CD4-positive, alpha-beta memory T cell (primary cell): ENCODE measurements around the gene ZNF784. TPM values are rescaled to one million over a fixed set of nuclear protein-coding genes. Genes with fewer than 3 reads are reported as not detected.

Source experiments
- CTCF ChIA-PET: fragments of 350-600 bp; sonication (Branson Sonifier 250); formaldehyde crosslinking; loops from one replicate; lab custom pipeline; 2021; ENCODE audit warnings: inconsistent platforms; ENCODE audit not compliant: partially characterized antibody; lab: Charles Lee
- POLR2A ChIA-PET: fragments of 350-600 bp; sonication (Branson Sonifier 250); formaldehyde crosslinking; loops from one replicate; lab custom pipeline; 2021; ENCODE audit not compliant: partially characterized antibody; lab: Charles Lee
- DNase-seq, 5 donors: peaks; one replicate each; pipeline versions ENCODE4 v3.0.0 to v3.0.0-alpha.2; 2020 to 2022; ENCODE audit warnings: mixed read lengths in 1 of 5
- H3K27ac ChIP-seq: one replicate; pipeline ENCODE4 v1.7.0; 2013; ENCODE audit warnings: low read depth, low read length
- H3K27me3 ChIP-seq: 2 replicates; pipeline ENCODE4 v1.7.0; 2013; ENCODE audit warnings: mild to moderate bottlenecking, low read length, moderate library complexity; ENCODE audit not compliant: insufficient read depth
- H3K36me3 ChIP-seq: 2 replicates; pipeline ENCODE4 v1.7.0; 2013; ENCODE audit warnings: mild to moderate bottlenecking, low read length, moderate library complexity; ENCODE audit not compliant: insufficient read depth
- H3K4me1 ChIP-seq: 2 replicates; pipeline ENCODE4 v1.7.0; 2013; ENCODE audit warnings: mild to moderate bottlenecking, low read length, moderate library complexity; ENCODE audit not compliant: insufficient read depth
- H3K4me3 ChIP-seq, 2 donors: one replicate each; pipeline ENCODE4 v1.7.0; 2013; ENCODE audit warnings: low read length in 2 of 2, mild to moderate bottlenecking in 1 of 2
- H3K9me3 ChIP-seq, 2 donors: one replicate each; pipeline ENCODE4 v1.7.0; 2013; ENCODE audit warnings: low read length in 2 of 2, control low read depth in 1 of 2; ENCODE audit not compliant: control insufficient read depth in 1 of 2
- H3K27ac Mint-ChIP-seq, 7 donors: one replicate each; pipeline ENCODE4 v1.8.0; 2020 to 2021; ENCODE audit warnings: mixed read lengths in 7 of 7, mild to moderate bottlenecking in 6 of 7, inconsistent platforms in 3 of 7, moderate library complexity in 3 of 7
- H3K27me3 Mint-ChIP-seq, 2 donors: one replicate each; pipeline ENCODE4 v1.8.0; 2020 to 2021; ENCODE audit warnings: mixed read lengths in 2 of 2
- H3K36me3 Mint-ChIP-seq, 2 donors: one replicate each; pipeline ENCODE4 v1.8.0; 2020 to 2021; ENCODE audit warnings: mixed read lengths in 2 of 2, inconsistent platforms in 1 of 2, mild to moderate bottlenecking in 1 of 2
- H3K4me1 Mint-ChIP-seq, 4 donors: one replicate each; pipeline ENCODE4 v1.8.0; 2020 to 2021; ENCODE audit warnings: mixed read lengths in 4 of 4, mild to moderate bottlenecking in 1 of 4
- H3K4me3 Mint-ChIP-seq, 8 donors: one replicate each; pipeline ENCODE4 v1.8.0; 2020 to 2021; ENCODE audit warnings: mixed read lengths in 8 of 8, mild to moderate bottlenecking in 7 of 8, moderate library complexity in 6 of 8, inconsistent platforms in 3 of 8
- H3K9me3 Mint-ChIP-seq, 8 donors: one replicate each; pipeline ENCODE4 v1.8.0; 2020 to 2021; ENCODE audit warnings: mixed read lengths in 8 of 8, mild to moderate bottlenecking in 5 of 8, inconsistent platforms in 3 of 8, moderate library complexity in 1 of 8
- intact Hi-C: fragments of 100-400 bp; cut with micrococcal nuclease; formaldehyde crosslinking; loops from one replicate; pipeline ENCODE4 v1.15.1; 2023
- polyA plus RNA-seq, 2 donors: library from polyadenylated mRNA; unstranded; fragments of 300-500 nt; fragmentation: Illumina TruSeq; gene quantifications; one replicate each; pipeline ENCODE4 v1.2.3, GENCODE V29; 2021
- total RNA-seq, 2 experiments: library from RNA; stranded (reverse); gene quantifications; one replicate each; pipeline ENCODE4 v1.2.3, GENCODE V29; 2021

Gene ZNF784
- total and polyA plus RNA-seq, 4 experiments from 2014 or later = 1.7 to 7.4 (median 4.7) TPM

- intact Hi-C loops = loop anchor here (10.0 kb wide), 1 partner anchor 240 kb away; the partner anchor contains the start of genes RPL28 and TMEM238
- Histone ChIP-seq H3K4me1 (peaks cover 38% of the 10 kb centered on the region), H3K9me3 (no peaks in the 10 kb centered on the region), H3K27ac (peak overlapping the region; percentile 88), H3K27me3 (no peaks in the 10 kb centered on the region), H3K36me3 (no peaks in the 10 kb centered on the region), H3K4me3 (peak overlapping the region; percentile 57 to 64)
- Mint-ChIP-seq H3K9me3 (no peaks in the 10 kb centered on the region), H3K27me3 (no peaks in the 10 kb centered on the region), H3K4me1 (peaks cover 30 to 56% (median 42%) of the 10 kb centered on the region in 4 donors), H3K36me3 (peaks cover 0 to 11% of the 10 kb centered on the region in 2 donors), H3K4me3 (peak overlapping the region; percentile 88 to 96 (median 90)), H3K27ac (peak overlapping the region; percentile 96 to 99 (median 98))
- POLR2A ChIA-PET = interaction anchor here (0.6 to 6.2 kb wide), 15 partner anchors 8 to 241 kb away, joined by 3 to 95 read pairs (median 7); partner anchors contain the start of genes FIZ1, TMEM238, U2AF2 and UBE2S
- no peak for DNase-seq
- CTCF ChIA-PET = interaction anchor here (0.6 to 9.1 kb wide), 13 partner anchors 8 to 472 kb away, joined by 3 to 94 read pairs (median 4); partner anchors contain the start of genes FIZ1, ZNF524 and ZNF865
Measured at GRCh38 chr19:55625004-55625326, 599 bp upstream of the ZNF784 start.

- Mint-ChIP-seq H3K36me3 (peaks cover 0 to 11% of the 10 kb centered on the region in 2 donors), H3K4me3 (peak overlapping the region in 1 of 8 donors; percentile 88), H3K4me1 (peaks cover 30 to 57% (median 42%) of the 10 kb centered on the region in 4 donors), H3K27me3 (no peaks in the 10 kb centered on the region), H3K27ac (peak overlapping the region; percentile 6 to 99 (median 98)), H3K9me3 (no peaks in the 10 kb centered on the region)
- Histone ChIP-seq H3K36me3 (no peaks in the 10 kb centered on the region), H3K27ac (peak overlapping the region; percentile 43), H3K9me3 (no peaks in the 10 kb centered on the region), H3K27me3 (no peaks in the 10 kb centered on the region), H3K4me1 (peaks cover 38% of the 10 kb centered on the region), H3K4me3 (no peak overlapping the region)
- POLR2A ChIA-PET = interaction anchor here (0.8 to 6.2 kb wide), 7 partner anchors 11 to 364 kb away, joined by 3 to 95 read pairs (median 18); partner anchors contain the start of genes FIZ1, PPP6R1, ZNF524 and ZNF579
- intact Hi-C loops = loop anchor here (10.0 kb wide), 1 partner anchor 239 kb away; the partner anchor contains the start of genes RPL28 and TMEM238
- CTCF ChIA-PET = interaction anchor here (0.7 to 9.1 kb wide), 4 partner anchors 9 to 120 kb away, joined by 3 to 94 read pairs (median 20); partner anchors contain the start of genes FIZ1, ZNF524 and ZNF865
- DNase-seq = peak in 1 of 5 donors; percentile 10
Measured at GRCh38 chr19:55623561-55623960, 805 bp downstream of the ZNF784 start.

GRCh38 chr19:55623130-55623529 lies 1.2 kb downstream of the ZNF784 start:
- Histone ChIP-seq H3K4me3 (no peak overlapping the region), H3K9me3 (no peaks in the 10 kb centered on the region), H3K36me3 (no peaks in the 10 kb centered on the region), H3K4me1 (peaks cover 38% of the 10 kb centered on the region), H3K27ac (no peak overlapping the region), H3K27me3 (no peaks in the 10 kb centered on the region)
- no peaks in the 10 kb centered on the region for H3K27me3 Mint-ChIP-seq
- peak in 1 of 5 donors; percentile 12 for DNase-seq
- intact Hi-C loops = loop anchor here (10.0 kb wide), 1 partner anchor 238 kb away; the partner anchor contains the start of genes RPL28 and TMEM238
- H3K9me3 Mint-ChIP-seq = no peaks in the 10 kb centered on the region
- H3K4me1 Mint-ChIP-seq = peaks cover 30 to 57% (median 42%) of the 10 kb centered on the region in 4 donors
- H3K4me3 Mint-ChIP-seq = peak overlapping the region in 1 of 8 donors; percentile 36
- POLR2A ChIA-PET = interaction anchor here (1.2 to 6.2 kb wide), 6 partner anchors 11 to 42 kb away, joined by 4 to 95 read pairs (median 42); partner anchors contain the start of genes FIZ1, ZNF524, ZNF579 and ZNF580
- CTCF ChIA-PET = interaction anchor here (0.7 to 9.1 kb wide), 4 partner anchors 9 to 119 kb away, joined by 3 to 94 read pairs (median 20); partner anchors contain the start of genes FIZ1, ZNF524 and ZNF865
- peak overlapping the region in 5 of 7 donors; percentile 54 to 99 (median 97) for H3K27ac Mint-ChIP-seq
- peaks cover 0 to 11% of the 10 kb centered on the region in 2 donors for H3K36me3 Mint-ChIP-seq

- Mint-ChIP-seq H3K27me3 (no peaks in the 10 kb centered on the region), H3K4me1 (peaks cover 28 to 51% (median 40%) of the 10 kb centered on the region in 4 donors), H3K27ac (no peak overlapping the region), H3K9me3 (no peaks in the 10 kb centered on the region), H3K36me3 (peaks cover 0 to 15% of the 10 kb centered on the region in 2 donors), H3K4me3 (no peak overlapping the region)
- H3K27ac ChIP-seq = no peak overlapping the region
- DNase-seq = peak in 1 of 5 donors; percentile 36
- H3K36me3 ChIP-seq = peaks cover 4% of the 10 kb centered on the region
- no peaks in the 10 kb centered on the region for H3K9me3 ChIP-seq
- no peaks in the 10 kb centered on the region for H3K27me3 ChIP-seq
- CTCF ChIA-PET = interaction anchor here (3.6 to 9.1 kb wide), 2 partner anchors 10 to 16 kb away, joined by 16 to 94 read pairs; partner anchors contain the start of gene ZNF865
- intact Hi-C loops = loop anchor here (10.0 kb wide), 1 partner anchor 238 kb away; the partner anchor contains the start of genes RPL28 and TMEM238
- H3K4me3 ChIP-seq = no peak overlapping the region
- peaks cover 38% of the 10 kb centered on the region for H3K4me1 ChIP-seq
- POLR2A ChIA-PET = interaction anchor here (2.9 to 6.2 kb wide), 4 partner anchors 15 to 22 kb away, joined by 18 to 95 read pairs (median 76); partner anchors contain the start of genes FIZ1, ZNF524, ZNF580 and ZNF581
Measured at GRCh38 chr19:55622242-55622969, 2.0 kb downstream of the ZNF784 start.

GRCh38 chr19:55621673-55622231 lies 2.6 kb downstream of the ZNF784 start:
- H3K9me3 ChIP-seq = no peaks in the 10 kb centered on the region
- ChIA-PET POLR2A (interaction anchor here (2.9 kb wide), 1 partner anchor 21 kb away, joined by 18 read pairs; the partner anchor contains the start of gene ZNF581), CTCF (interaction anchor here (3.6 to 9.1 kb wide), 2 partner anchors 11 to 15 kb away, joined by 16 to 94 read pairs; partner anchors contain the start of gene ZNF865)
- H3K9me3 Mint-ChIP-seq = no peaks in the 10 kb centered on the region
- no peaks in the 10 kb centered on the region for H3K27me3 ChIP-seq
- peaks cover 6% of the 10 kb centered on the region for H3K36me3 ChIP-seq
- H3K4me3 Mint-ChIP-seq = no peak overlapping the region
- no peak overlapping the region for H3K4me3 ChIP-seq
- no peak for DNase-seq
- peaks cover 2 to 20% of the 10 kb centered on the region in 2 donors for H3K36me3 Mint-ChIP-seq
- H3K27ac Mint-ChIP-seq = no peak overlapping the region
- H3K4me1 ChIP-seq = peaks cover 32% of the 10 kb centered on the region
- peaks cover 25 to 45% (median 36%) of the 10 kb centered on the region in 4 donors for H3K4me1 Mint-ChIP-seq
- intact Hi-C loops = loop anchor here (10.0 kb wide), 1 partner anchor 237 kb away; the partner anchor contains the start of genes RPL28 and TMEM238
- no peak overlapping the region for H3K27ac ChIP-seq
- no peaks in the 10 kb centered on the region for H3K27me3 Mint-ChIP-seq

GRCh38 chr19:55621205-55621672 lies 3.1 kb downstream of the ZNF784 start:
- Histone ChIP-seq H3K36me3 (peaks cover 6% of the 10 kb centered on the region), H3K27me3 (no peaks in the 10 kb centered on the region), H3K4me3 (no peak overlapping the region), H3K27ac (no peak overlapping the region), H3K9me3 (no peaks in the 10 kb centered on the region), H3K4me1 (peaks cover 27% of the 10 kb centered on the region)
- Mint-ChIP-seq H3K4me1 (peaks cover 20 to 40% (median 31%) of the 10 kb centered on the region in 4 donors), H3K4me3 (no peak overlapping the region), H3K36me3 (peaks cover 4 to 21% of the 10 kb centered on the region in 2 donors), H3K27ac (peak overlapping the region in 2 of 7 donors; percentile 18 to 35), H3K27me3 (no peaks in the 10 kb centered on the region), H3K9me3 (no peaks in the 10 kb centered on the region)
- DNase-seq = peak in 1 of 5 donors; percentile 37
- POLR2A ChIA-PET = no interaction called here
- CTCF ChIA-PET = interaction anchor here (3.4 to 9.1 kb wide), 2 partner anchors 12 to 14 kb away, joined by 11 to 94 read pairs; partner anchors contain the start of gene ZNF865
- intact Hi-C loops = loop anchor here (10.0 kb wide), 1 partner anchor 236 kb away; the partner anchor contains the start of genes RPL28 and TMEM238
